ENCODE results near the gene PCDH11Y.
"Not testable (repeated sequence)": the region's sequence is repeated elsewhere in the genome, so short reads cannot be mapped to it uniquely, and the experiment has no call there.

The PCDH11Y gene, protein sequence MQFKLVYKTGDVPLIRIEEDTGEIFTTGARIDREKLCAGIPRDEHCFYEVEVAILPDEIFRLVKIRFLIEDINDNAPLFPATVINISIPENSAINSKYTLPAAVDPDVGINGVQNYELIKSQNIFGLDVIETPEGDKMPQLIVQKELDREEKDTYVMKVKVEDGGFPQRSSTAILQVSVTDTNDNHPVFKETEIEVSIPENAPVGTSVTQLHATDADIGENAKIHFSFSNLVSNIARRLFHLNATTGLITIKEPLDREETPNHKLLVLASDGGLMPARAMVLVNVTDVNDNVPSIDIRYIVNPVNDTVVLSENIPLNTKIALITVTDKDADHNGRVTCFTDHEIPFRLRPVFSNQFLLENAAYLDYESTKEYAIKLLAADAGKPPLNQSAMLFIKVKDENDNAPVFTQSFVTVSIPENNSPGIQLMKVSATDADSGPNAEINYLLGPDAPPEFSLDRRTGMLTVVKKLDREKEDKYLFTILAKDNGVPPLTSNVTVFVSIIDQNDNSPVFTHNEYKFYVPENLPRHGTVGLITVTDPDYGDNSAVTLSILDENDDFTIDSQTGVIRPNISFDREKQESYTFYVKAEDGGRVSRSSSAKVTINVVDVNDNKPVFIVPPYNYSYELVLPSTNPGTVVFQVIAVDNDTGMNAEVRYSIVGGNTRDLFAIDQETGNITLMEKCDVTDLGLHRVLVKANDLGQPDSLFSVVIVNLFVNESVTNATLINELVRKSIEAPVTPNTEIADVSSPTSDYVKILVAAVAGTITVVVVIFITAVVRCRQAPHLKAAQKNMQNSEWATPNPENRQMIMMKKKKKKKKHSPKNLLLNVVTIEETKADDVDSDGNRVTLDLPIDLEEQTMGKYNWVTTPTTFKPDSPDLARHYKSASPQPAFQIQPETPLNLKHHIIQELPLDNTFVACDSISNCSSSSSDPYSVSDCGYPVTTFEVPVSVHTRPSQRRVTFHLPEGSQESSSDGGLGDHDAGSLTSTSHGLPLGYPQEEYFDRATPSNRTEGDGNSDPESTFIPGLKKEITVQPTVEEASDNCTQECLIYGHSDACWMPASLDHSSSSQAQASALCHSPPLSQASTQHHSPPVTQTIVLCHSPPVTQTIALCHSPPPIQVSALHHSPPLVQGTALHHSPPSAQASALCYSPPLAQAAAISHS (N-terminal part only)

DNA sequence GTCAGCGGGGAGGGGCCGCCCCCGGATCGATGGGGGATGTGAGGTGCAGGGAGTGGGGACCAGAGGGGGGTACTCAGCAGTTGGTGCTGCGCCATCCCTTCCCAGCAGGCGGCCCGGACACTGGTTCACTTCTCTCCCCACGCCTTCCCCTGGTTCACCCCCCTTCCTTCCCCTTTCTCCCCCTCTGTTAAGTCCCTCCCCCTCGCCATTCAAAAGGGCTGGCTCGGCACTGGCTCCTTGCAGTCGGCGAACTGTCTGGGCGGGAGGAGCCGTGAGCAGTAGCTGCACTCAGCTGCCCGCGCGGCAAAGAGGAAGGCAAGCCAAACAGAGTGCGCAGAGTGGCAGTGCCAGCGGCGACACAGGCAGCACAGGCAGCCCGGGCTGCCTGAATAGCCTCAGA lies at the start of gene PCDH11Y:
PCDH11Y (plus strand) TSS at position 240 of the 400 bp plus-strand sequence. CDS start 56,804 bp downstream, outside the sequence.
- not testable (repeated sequence) for DNase-seq (ENCODE audit: low read depth in 2 of 2)

DNA sequence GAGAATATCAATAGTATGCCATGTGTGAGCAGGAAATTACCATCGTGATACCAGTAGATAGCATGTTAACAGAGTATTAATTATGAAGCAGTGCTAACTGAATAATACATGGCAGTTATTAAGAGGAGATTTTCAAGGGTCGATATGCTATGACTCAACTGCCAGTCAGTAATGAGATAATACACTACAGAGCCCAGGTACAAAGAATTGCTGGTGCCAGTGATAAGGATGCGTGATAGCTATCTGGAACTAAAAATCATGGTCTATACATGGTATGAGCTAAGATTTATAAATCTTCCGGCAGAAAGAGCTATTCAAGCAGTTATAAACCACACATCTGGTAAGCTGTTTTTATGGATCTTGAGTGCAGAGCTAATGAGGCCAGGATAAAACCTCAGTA lies 32.2 kb upstream of the PCDH11Y start:
- not testable (repeated sequence) for DNase-seq (ENCODE audit: low read depth in 2 of 2)

DNA sequence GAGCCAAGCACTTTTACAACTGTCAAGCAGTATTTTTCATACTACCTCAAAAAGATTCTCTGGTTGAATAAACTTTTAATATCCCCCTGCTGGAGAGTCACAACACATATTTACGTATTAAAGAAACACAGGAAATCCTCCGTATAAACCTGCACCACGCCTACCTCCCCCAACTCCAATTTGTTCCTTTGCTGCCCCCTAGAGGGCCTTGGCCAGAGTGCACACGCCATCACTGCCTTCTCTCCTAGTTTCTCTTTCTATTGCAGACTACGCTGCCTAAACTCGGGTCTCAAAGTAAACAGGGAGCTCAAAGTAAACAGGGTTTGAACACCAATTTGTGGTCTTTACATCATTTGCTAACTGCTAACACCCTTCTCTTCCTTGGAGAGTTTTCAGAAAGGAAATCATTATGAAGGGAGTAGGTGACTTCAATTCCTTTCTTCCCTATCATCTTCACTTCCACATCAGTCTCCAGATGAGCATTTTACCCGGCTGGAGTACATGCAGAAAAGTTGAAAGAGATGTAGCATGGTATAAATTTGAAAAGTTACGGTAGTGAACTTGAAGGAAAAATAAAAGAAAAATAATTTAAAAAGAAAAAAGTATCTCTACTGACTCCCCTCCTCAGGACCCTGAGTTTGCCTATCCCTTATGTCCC lies 8.2 kb upstream of the PCDH11Y start:
- not testable (repeated sequence) for DNase-seq (ENCODE audit: low read depth in 2 of 2)

DNA sequence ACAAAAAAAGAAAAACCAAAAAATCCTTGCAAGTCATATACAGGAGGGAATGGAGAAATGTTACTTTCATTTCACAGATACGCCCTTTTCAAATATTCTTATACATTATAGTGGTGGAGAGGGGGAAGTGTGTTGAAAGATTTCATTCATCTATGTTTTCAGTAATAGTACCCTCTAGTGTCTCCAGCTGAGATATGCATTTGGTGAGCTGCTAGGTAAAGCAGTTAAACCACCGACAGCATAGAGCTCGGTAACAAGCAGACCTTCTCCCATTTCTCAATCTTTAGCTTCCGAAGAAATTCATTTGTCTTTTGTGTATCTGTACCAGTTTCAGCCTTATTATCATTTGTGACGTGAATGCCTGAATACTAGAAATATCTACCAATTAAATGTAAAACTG lies 5.2 kb upstream of the PCDH11Y start:
- not testable (repeated sequence) for DNase-seq (ENCODE audit: low read depth in 2 of 2)

DNA sequence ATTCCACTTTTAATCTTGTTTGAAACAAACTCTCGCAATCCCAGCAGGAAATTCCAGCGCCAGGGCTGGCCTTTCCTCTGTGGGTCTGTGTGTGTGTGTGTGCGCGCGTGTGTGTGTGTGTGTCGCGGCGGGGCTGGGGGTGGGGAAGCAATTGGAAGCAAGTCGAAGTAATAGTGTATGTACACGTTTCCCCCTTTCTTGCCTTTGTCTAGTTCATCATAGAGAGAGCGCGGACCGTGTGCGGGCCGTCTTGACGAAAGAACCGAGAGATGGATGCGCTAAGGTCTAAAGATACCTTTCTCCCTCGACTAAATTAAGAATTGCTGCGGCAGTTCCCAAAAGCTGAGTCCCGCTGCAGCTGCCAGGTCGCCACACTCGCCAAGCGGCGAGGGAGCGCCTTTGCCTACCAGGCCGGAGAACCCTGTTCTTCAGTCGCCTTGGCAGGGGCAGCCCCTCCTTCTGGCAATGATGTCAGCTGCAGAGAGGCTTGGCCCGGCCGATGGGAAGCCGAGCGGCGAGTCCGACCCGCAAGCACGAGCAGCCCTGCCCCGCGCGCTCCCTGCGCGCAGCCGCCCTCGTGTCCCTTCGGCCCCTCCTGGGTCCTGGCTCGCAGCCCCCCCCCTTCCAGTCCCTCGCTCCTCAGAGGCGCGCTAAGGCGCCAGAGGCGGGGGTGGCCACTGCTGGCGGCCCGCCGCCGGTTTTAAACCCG lies 2.5 kb downstream of the PCDH11Y start:
- not testable (repeated sequence) for DNase-seq (ENCODE audit: low read depth in 2 of 2)

DNA sequence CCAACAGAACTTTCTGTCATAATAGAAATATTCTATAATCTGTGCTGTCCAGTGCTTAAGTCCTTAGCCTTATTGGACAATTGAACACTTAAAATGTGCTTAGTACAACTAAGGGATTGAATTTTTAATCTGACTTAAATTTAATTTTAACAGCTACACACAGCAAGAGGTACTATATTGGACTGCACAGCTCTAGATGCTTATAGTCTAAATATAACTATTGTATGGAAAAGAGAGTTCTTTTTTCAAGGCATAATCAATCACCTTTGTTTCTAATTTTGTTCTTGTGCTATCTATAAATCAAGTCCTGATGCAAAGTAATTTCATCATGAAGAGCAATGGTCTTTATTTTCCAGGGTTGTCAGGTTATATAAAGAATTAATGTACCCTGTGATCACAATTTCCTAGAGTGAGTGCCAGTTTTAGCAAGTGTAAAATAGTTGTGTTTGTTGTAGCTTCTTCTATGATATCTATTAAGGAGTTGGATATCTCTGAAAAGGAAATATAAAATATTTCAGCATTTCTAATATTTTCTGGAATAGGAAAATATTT lies 39.0 kb downstream of the PCDH11Y start:
- not testable (repeated sequence) for DNase-seq (ENCODE audit: low read depth in 2 of 2)

DNA sequence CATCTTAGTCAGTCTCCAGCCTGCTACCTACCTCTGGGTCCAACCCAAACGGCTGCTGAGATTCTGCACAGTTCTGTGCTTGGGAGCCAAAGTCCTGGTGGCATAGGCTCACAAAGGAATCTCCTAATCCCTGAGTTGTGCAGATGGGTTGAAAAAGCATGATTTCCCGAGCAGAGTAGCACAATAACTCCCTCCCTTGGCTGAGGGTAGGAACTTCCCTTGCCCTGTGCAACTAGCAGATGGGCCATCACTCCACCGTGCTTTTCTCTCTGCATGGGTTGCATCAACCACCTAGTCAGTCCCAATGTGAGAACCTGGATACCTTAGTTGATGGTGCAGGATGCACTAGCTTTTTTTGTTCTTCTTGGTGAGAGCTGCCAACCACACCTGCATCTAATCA lies 82.9 kb downstream of the PCDH11Y start:
- DNase-seq (ENCODE audit: low read depth in 2 of 2): not testable (repeated sequence)

DNA sequence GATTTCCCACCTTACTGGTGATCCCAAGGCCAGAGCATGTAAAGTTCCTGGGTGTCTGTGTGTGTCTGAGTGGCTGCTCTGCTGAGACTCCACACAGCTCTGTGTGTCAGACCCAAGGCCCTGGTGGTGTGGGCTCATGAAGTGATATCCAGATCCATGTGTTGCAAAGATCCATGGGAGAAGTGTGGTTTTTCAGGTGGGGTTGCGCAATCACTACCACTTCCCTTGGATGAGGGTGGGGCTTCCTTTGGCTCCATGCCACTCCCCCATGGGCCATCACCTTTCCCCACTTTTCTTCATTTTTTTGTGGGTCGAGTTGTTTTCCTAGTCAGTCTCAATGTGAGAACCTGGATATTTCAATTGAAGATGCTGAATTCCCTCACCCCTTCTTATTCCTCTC lies 182.9 kb downstream of the PCDH11Y start:
- DNase-seq (ENCODE audit: low read depth in 2 of 2): not testable (repeated sequence)

DNA sequence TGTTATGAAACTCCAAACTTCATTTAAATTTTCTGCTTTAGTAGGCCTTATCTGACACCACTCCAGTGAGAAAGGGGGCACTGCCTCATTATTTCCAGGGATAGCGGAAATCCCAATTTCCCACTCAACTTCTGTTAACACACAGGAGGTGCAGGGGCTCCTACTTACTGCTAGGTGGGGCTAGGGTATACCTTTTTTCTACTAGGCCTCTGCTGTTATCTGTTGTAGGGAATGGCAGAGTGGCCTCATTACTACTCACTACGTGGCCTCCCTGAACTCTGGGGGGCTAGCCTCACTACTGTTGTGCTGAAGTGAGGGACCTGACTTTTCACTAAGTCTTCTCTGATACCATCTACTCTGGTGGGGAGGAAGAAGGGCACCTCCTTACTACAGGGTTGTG lies 215.0 kb downstream of the PCDH11Y start:
- DNase-seq (ENCODE audit: low read depth in 2 of 2): not testable (repeated sequence)

DNA sequence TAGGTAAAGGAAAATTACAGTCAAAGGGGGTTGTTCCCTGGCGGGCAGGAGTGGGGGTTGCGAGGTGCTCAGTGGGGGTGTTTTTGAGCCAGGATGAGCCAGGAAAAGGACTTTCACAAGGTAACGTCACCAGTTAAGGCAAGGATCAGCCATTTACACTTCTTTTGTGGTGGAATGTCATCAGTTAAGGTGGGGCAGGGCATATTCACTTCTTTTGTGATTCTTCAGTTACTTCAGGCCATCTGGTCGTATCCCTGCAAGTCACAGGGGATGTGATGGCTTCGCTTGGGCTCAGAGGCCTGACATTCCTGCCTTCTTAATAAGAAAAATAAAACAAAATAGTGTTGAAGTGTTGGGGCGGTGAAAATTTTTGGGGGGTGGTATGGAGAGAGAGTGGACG lies 324.8 kb downstream of the PCDH11Y start:
- not testable (repeated sequence) for DNase-seq (ENCODE audit: low read depth in 2 of 2)

DNA sequence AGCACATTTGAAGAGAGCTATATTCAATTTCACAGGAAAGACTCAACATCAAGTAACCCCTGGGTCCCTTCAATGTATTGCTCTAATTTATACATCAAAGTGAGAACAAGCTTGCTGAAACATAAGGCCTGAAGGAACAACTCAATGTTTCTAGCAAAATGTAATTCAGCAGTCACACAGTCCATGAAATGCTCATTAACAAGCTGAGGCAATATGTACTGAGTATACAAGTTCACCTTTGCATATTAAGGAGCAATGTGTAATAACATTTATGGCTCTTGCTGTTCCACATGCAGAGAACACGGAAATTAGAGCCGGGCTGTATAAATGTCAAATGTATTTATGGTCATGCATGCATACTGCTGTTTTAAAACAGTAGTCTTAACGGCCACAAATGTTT lies 342.1 kb downstream of the PCDH11Y start:
- not testable (repeated sequence) for DNase-seq (ENCODE audit: low read depth in 2 of 2)

DNA sequence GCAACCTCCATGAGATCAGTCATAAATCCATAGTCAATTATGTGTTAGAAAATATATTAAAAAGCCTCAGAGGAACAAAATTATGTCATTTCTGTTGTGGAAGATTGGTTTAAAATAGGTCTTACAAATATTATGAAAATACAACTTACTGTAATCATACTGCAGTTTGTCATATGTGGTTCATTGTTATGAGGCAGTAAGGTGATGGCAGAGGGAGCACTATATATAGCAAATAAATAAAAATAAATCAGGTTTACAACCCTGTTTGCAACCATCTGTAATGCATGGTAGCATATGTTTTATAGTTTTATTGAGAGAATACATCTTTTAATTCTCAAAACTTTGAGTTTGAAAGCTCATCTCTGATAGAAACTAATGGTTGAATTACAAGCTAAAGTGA lies 543.6 kb downstream of the PCDH11Y start:
- DNase-seq (ENCODE audit: low read depth in 2 of 2): not testable (repeated sequence)

DNA sequence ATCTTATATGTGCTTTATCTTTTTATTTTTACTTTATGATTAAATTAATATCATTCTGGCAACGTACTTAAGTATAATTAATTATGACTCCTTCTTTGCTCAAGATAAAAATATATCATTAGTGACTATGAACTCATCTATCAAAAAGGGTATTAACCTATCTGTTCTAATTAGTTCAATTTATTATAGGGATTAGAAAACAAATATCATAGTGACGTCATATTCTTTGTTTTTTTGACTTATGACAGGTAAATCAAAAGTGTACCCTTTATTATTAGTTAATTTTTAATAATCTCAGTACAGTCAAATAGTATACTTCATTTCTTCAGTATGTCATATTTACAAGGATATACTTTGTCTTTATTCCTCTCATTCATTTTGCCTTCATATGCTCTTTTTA lies 638.5 kb downstream of the PCDH11Y start:
- not testable (repeated sequence) for DNase-seq (ENCODE audit: low read depth in 2 of 2)

DNA sequence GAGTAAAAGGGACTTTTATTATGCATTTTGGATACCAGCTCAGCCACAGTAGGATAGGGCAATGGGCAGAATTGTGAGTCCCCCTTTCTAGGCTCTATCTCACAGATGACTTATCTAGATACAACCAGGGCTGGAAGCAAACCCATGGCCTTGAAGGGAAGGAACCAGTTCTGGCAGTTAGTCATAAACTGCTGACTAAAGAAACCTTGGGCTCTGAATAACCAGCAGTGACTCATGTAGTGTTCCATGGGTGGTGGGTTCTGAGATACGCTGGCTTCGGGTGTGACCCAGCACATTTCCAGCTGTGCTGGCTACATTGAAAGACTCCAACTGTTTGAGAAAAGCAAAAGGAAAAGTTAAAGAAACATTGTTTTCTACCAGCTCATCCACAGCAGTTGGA lies 679.2 kb downstream of the PCDH11Y start:
- not testable (repeated sequence) for DNase-seq (ENCODE audit: low read depth in 2 of 2)

DNA sequence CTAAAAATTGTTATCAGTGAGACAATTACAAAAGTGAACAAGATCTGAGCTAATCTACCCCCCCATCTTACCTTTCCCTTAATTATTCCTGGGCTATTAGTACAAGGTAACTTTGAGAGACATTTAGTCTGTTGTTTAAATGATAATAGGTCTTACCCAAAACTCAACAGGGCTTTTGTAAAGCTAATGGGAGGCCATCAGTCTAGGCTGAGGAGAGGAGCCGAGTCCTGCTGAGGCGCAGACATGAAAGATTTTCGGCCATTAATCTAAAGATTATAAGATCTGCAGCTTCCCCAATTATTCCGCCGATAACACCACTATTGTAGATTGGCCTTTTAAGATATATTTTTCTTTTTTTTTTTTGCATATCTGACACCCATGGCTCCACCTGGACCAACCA lies 708.6 kb downstream of the PCDH11Y start:
- not testable (repeated sequence) for DNase-seq (ENCODE audit: low read depth in 2 of 2)

DNA sequence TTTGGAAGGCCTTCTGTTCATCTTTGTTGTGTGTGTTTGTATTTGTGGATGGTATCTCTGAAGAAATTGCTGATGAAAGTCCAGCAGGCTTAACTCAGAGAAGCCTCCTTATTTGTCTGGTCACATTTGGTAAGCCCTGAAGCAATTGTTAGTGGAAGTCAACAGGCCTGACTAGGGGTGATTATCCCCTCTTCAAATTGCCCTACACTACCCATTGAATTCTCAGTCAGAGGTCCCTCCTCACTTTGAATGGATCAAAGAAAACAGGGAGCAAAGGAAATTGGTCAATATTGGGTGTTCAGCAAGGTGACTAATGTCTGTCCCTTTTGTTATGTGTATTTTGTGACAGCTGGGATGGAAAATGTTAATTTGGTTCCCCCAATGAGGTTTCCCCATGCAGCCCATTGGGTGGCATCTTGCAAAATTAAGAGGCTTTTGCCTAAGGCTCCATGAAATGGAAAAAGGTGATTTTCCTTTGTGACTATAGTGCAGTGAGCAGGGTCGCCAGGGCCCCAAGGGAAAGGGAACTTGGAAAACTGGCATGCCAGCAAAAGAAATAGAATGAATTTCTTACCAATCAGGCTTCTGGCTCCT lies 709.8 kb downstream of the PCDH11Y start:
- not testable (repeated sequence) for DNase-seq (ENCODE audit: low read depth in 2 of 2)

DNA sequence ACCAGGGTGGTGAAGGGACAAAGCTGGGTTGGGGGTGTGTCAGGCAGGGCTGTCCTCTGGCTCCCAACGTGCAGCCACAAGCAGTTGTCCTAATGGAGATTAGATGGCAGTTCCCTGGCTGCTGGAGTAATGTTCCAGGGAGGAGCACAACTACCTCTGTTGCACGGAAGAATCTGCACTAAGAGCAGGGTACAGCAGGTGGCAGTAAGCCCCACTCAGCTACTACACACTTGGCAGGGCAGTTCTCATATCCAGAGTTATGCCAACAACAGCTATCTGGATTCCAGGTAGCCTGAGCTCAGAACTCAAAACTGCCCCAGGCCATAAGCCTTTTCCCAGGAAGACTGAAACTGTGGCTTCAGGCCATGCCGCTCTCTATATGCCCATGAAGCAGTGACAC lies 761.3 kb downstream of the PCDH11Y start:
- DNase-seq (ENCODE audit: low read depth in 2 of 2): not testable (repeated sequence)

DNA sequence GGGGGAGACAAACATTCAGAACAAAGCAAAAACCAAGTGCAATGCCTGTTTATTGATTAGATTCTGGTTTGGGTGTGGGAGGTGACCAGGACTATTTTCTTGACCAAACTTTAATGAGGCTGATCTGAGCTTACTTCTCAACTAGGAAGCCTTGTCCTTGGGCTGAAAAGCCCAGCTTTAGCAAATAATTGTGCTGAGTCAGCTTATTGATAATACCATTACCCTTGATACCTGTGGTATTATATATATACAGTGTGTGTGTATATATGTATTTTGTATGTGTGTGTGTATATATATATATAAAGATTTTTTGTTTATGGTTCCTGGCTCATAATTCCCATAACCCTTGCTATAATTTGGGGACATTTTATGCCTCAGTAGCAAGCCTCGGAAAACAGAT lies 776.4 kb downstream of the PCDH11Y start:
- DNase-seq (ENCODE audit: low read depth in 2 of 2): not testable (repeated sequence)
